GM18867 (cell line): ENCODE data around the gene APOL6.
"Not testable (repeated sequence)": the region's sequence is repeated elsewhere in the genome, so short reads cannot be mapped to it uniquely, and the experiment has no call there.

Source experiments
- ATAC-seq: cut with Tn5 transposase; IDR thresholded peaks from one replicate; pipeline ENCODE4 v1.9.1; 2021; ENCODE audit warnings: mild to moderate bottlenecking, moderate library complexity; ENCODE audit not compliant: unreplicated experiment

Gene APOL6

GRCh38 chr22:35634943-35635540 lies 13.2 kb upstream of the APOL6 start:
- ATAC-seq: no peak

GRCh38 chr22:35637254-35637653 lies 11.0 kb upstream of the APOL6 start:
- no peak for ATAC-seq

GRCh38 chr22:35638001-35638400 lies 10.2 kb upstream of the APOL6 start:
- ATAC-seq: no peak

GRCh38 chr22:35638410-35638809 lies 9.8 kb upstream of the APOL6 start:
- ATAC-seq: no peak

- ATAC-seq: no peak
Observed at GRCh38 chr22:35641494-35642120, 6.6 kb upstream of the APOL6 start.

GRCh38 chr22:35642305-35642741 lies 5.9 kb upstream of the APOL6 start:
- no peak for ATAC-seq

GRCh38 chr22:35643991-35644390 lies 4.3 kb upstream of the APOL6 start:
- ATAC-seq: no peak

GRCh38 chr22:35645646-35646045 lies 2.6 kb upstream of the APOL6 start:
- no peak for ATAC-seq

GRCh38 chr22:35649026-35649553 lies 844 bp downstream of the APOL6 start:
- ATAC-seq: no peak

GRCh38 chr22:35649636-35650250 lies 1.5 kb downstream of the APOL6 start:
- ATAC-seq: no peak

GRCh38 chr22:35651085-35651484 lies 2.8 kb downstream of the APOL6 start:
- ATAC-seq: no peak

- ATAC-seq: no peak
Observed at GRCh38 chr22:35653824-35654223, 5.6 kb downstream of the APOL6 start.

GRCh38 chr22:35656284-35656752 lies 8.1 kb downstream of the APOL6 start:
- no peak for ATAC-seq

- ATAC-seq: no peak
Observed at GRCh38 chr22:35657571-35658312, 9.5 kb downstream of the APOL6 start.

- ATAC-seq: no peak
Observed at GRCh38 chr22:35660291-35661127, 12.3 kb downstream of the APOL6 start.

- ATAC-seq: no peak
Observed at GRCh38 chr22:35661464-35661863, 13.2 kb downstream of the APOL6 start.

GRCh38 chr22:35662914-35663313 lies 14.7 kb downstream of the APOL6 start:
- no peak for ATAC-seq

GRCh38 chr22:35663371-35663770 lies 15.1 kb downstream of the APOL6 start:
- ATAC-seq: no peak

GRCh38 chr22:35664955-35665587 lies 16.8 kb downstream of the APOL6 start:
- ATAC-seq: no peak

GRCh38 chr22:35666699-35667098 lies 18.5 kb downstream of the APOL6 start:
- ATAC-seq: not testable (repeated sequence)
